ENCODE data around the gene SLC17A2.
A peak's percentile ranks its signal among the peaks of the same experiment; 100 is the strongest.

The SLC17A2 gene

GRCh38 chr6:25874822-25875562 lies 55.5 kb downstream of the SLC17A2 start:
- peaks cover 5% of the 10 kb centered on the region for H3K4me1 ChIP-seq (ENCODE audit: control insufficient read depth, insufficient read depth, low read depth, low read length)
- H2BK12ac ChIP-seq (ENCODE audit: low read length in 2 of 2): no peak overlapping the region
- H3K9me3 ChIP-seq (ENCODE audit: control insufficient read depth, low read length): no peaks in the 10 kb centered on the region
- H2AK5ac ChIP-seq (ENCODE audit: low read length, severe bottlenecking): peak overlapping the region; percentile 72
- H2BK15ac ChIP-seq (ENCODE audit: low read depth, poor library complexity, severe bottlenecking): no peak overlapping the region
- H3K4me3 ChIP-seq (ENCODE audit: insufficient read depth in 1 of 2, low read depth in 1 of 2, low read length in 2 of 2): no peak overlapping the region
- H4K91ac ChIP-seq (ENCODE audit: low read length): no peak overlapping the region
- H2BK5ac ChIP-seq (ENCODE audit: low read depth, low read length, poor library complexity, severe bottlenecking): peak overlapping the region; percentile 80
- H3K27me3 ChIP-seq (ENCODE audit: control insufficient read depth in 1 of 2, insufficient read depth in 1 of 2, low read length in 2 of 2): no peaks in the 10 kb centered on the region
- no peak overlapping the region for H3K9ac ChIP-seq (ENCODE audit: low read length)
- no peak overlapping the region for H3K14ac ChIP-seq (ENCODE audit: low read length in 2 of 2)
- no peak overlapping the region for H2BK120ac ChIP-seq (ENCODE audit: low read depth, low read length)
- H4K8ac ChIP-seq (ENCODE audit: low read length): no peak overlapping the region
- no peak overlapping the region for H3K4ac ChIP-seq (ENCODE audit: low read depth in 1 of 2, low read length in 2 of 2)
- H3K36me3 ChIP-seq (ENCODE audit: control insufficient read depth in 1 of 2, insufficient read depth in 2 of 2, low read depth in 1 of 2, low read length in 2 of 2): no peaks in the 10 kb centered on the region
- no peak for DNase-seq
- no peak overlapping the region for H2AFZ ChIP-seq (ENCODE audit: low read depth, low read length)
- peak overlapping the region; percentile 94 for H3K27ac ChIP-seq (ENCODE audit: low read length, poor library complexity, severe bottlenecking)
- 100% methylated on average over 1 of the region's 3 CpGs for WGBS
- no peak overlapping the region for H3K18ac ChIP-seq (ENCODE audit: low read depth in 1 of 2, low read length in 2 of 2)
- no peak overlapping the region for H3K4me2 ChIP-seq (ENCODE audit: low read length, poor library complexity, severe bottlenecking)
- no peaks in the 10 kb centered on the region for H3K79me1 ChIP-seq (replicated peaks; ENCODE audit: low read length, poor library complexity, severe bottlenecking)
- H3K23ac ChIP-seq (ENCODE audit: low read length in 2 of 2): no peak overlapping the region

- Histone ChIP-seq H3K18ac (ENCODE audit: low read depth in 1 of 2, low read length in 2 of 2) (no peak within 1 kb of the TSS), H2BK120ac (ENCODE audit: low read depth, low read length) (no peak within 1 kb of the TSS), H2AFZ (ENCODE audit: low read depth, low read length) (no peak within 1 kb of the TSS), H2AK5ac (ENCODE audit: low read length, severe bottlenecking) (peak within 1 kb of the TSS; percentile 72), H3K27ac (ENCODE audit: low read length, poor library complexity, severe bottlenecking) (peak within 1 kb of the TSS; percentile 94), H3K9me3 (ENCODE audit: control insufficient read depth, low read length) (no peaks in the 10 kb centered on the region), H3K14ac (ENCODE audit: low read length in 2 of 2) (no peak within 1 kb of the TSS), H3K4me2 (ENCODE audit: low read length, poor library complexity, severe bottlenecking) (peak within 1 kb of the TSS; percentile 33), H3K23ac (ENCODE audit: low read length in 2 of 2) (no peak within 1 kb of the TSS), H3K4me3 (ENCODE audit: insufficient read depth in 1 of 2, low read depth in 1 of 2, low read length in 2 of 2) (no peak within 1 kb of the TSS), H2BK5ac (ENCODE audit: low read depth, low read length, poor library complexity, severe bottlenecking) (peak within 1 kb of the TSS; percentile 80), H3K4ac (ENCODE audit: low read depth in 1 of 2, low read length in 2 of 2) (no peak within 1 kb of the TSS), H3K4me1 (ENCODE audit: control insufficient read depth, insufficient read depth, low read depth, low read length) (peaks cover 5% of the 10 kb centered on the region), H3K9ac (ENCODE audit: low read length) (no peak within 1 kb of the TSS), H3K27me3 (ENCODE audit: control insufficient read depth in 1 of 2, insufficient read depth in 1 of 2, low read length in 2 of 2) (no peaks in the 10 kb centered on the region), H3K79me1 (replicated peaks; ENCODE audit: low read length, poor library complexity, severe bottlenecking) (no peaks in the 10 kb centered on the region), H3K36me3 (ENCODE audit: control insufficient read depth in 1 of 2, insufficient read depth in 2 of 2, low read depth in 1 of 2, low read length in 2 of 2) (no peaks in the 10 kb centered on the region), H2BK12ac (ENCODE audit: low read length in 2 of 2) (no peak within 1 kb of the TSS), H4K91ac (ENCODE audit: low read length) (no peak within 1 kb of the TSS), H4K8ac (ENCODE audit: low read length) (no peak within 1 kb of the TSS), H2BK15ac (ENCODE audit: low read depth, poor library complexity, severe bottlenecking) (no peak within 1 kb of the TSS)
- DNase-seq: no peak
- WGBS: 90% methylated on average over 3 of the region's 3 CpGs
Observed at GRCh38 chr6:25874118-25874517, 56.4 kb downstream of the SLC17A2 start, which contains the start of gene SLC17A3. SLC17A3 (minus strand) TSS chr6:25874243; CDS start chr6:25868387, 5,856 bp downstream.

- Histone ChIP-seq H2AK5ac (ENCODE audit: low read length, severe bottlenecking) (peak overlapping the region; percentile 40), H3K27me3 (ENCODE audit: control insufficient read depth in 1 of 2, insufficient read depth in 1 of 2, low read length in 2 of 2) (no peaks in the 10 kb centered on the region), H3K23ac (ENCODE audit: low read length in 2 of 2) (no peak overlapping the region), H3K14ac (ENCODE audit: low read length in 2 of 2) (no peak overlapping the region), H2BK120ac (ENCODE audit: low read depth, low read length) (no peak overlapping the region), H3K4me1 (ENCODE audit: control insufficient read depth, insufficient read depth, low read depth, low read length) (peaks cover 5% of the 10 kb centered on the region), H2BK12ac (ENCODE audit: low read length in 2 of 2) (no peak overlapping the region), H3K18ac (ENCODE audit: low read depth in 1 of 2, low read length in 2 of 2) (no peak overlapping the region), H3K79me1 (replicated peaks; ENCODE audit: low read length, poor library complexity, severe bottlenecking) (no peaks in the 10 kb centered on the region), H2BK15ac (ENCODE audit: low read depth, poor library complexity, severe bottlenecking) (no peak overlapping the region), H3K4ac (ENCODE audit: low read depth in 1 of 2, low read length in 2 of 2) (no peak overlapping the region), H3K4me3 (ENCODE audit: insufficient read depth in 1 of 2, low read depth in 1 of 2, low read length in 2 of 2) (no peak overlapping the region), H4K8ac (ENCODE audit: low read length) (no peak overlapping the region), H2AFZ (ENCODE audit: low read depth, low read length) (no peak overlapping the region), H3K4me2 (ENCODE audit: low read length, poor library complexity, severe bottlenecking) (no peak overlapping the region), H3K9me3 (ENCODE audit: control insufficient read depth, low read length) (no peaks in the 10 kb centered on the region), H2BK5ac (ENCODE audit: low read depth, low read length, poor library complexity, severe bottlenecking) (no peak overlapping the region), H4K91ac (ENCODE audit: low read length) (no peak overlapping the region), H3K27ac (ENCODE audit: low read length, poor library complexity, severe bottlenecking) (no peak overlapping the region), H3K36me3 (ENCODE audit: control insufficient read depth in 1 of 2, insufficient read depth in 2 of 2, low read depth in 1 of 2, low read length in 2 of 2) (no peaks in the 10 kb centered on the region), H3K9ac (ENCODE audit: low read length) (no peak overlapping the region)
- 100% methylated on average over 1 of the region's 1 CpG for WGBS
- no peak for DNase-seq
Observed at GRCh38 chr6:25872814-25873213, 57.7 kb downstream of the SLC17A2 start.

- 87% methylated on average over 1 of the region's 1 CpG for WGBS
- Histone ChIP-seq H3K14ac (ENCODE audit: low read length in 2 of 2) (no peak overlapping the region), H4K8ac (ENCODE audit: low read length) (no peak overlapping the region), H3K18ac (ENCODE audit: low read depth in 1 of 2, low read length in 2 of 2) (no peak overlapping the region), H3K36me3 (ENCODE audit: control insufficient read depth in 1 of 2, insufficient read depth in 2 of 2, low read depth in 1 of 2, low read length in 2 of 2) (no peaks in the 10 kb centered on the region), H2AK5ac (ENCODE audit: low read length, severe bottlenecking) (no peak overlapping the region), H4K91ac (ENCODE audit: low read length) (no peak overlapping the region), H2BK120ac (ENCODE audit: low read depth, low read length) (no peak overlapping the region), H2BK12ac (ENCODE audit: low read length in 2 of 2) (no peak overlapping the region), H3K9me3 (ENCODE audit: control insufficient read depth, low read length) (no peaks in the 10 kb centered on the region), H3K9ac (ENCODE audit: low read length) (no peak overlapping the region), H3K4me1 (ENCODE audit: control insufficient read depth, insufficient read depth, low read depth, low read length) (peaks cover 2% of the 10 kb centered on the region), H3K4me2 (ENCODE audit: low read length, poor library complexity, severe bottlenecking) (no peak overlapping the region), H2BK5ac (ENCODE audit: low read depth, low read length, poor library complexity, severe bottlenecking) (no peak overlapping the region), H3K4me3 (ENCODE audit: insufficient read depth in 1 of 2, low read depth in 1 of 2, low read length in 2 of 2) (no peak overlapping the region), H3K27me3 (ENCODE audit: control insufficient read depth in 1 of 2, insufficient read depth in 1 of 2, low read length in 2 of 2) (peaks cover 0 to 15% of the 10 kb centered on the region in 2 experiments), H3K23ac (ENCODE audit: low read length in 2 of 2) (no peak overlapping the region), H3K79me1 (replicated peaks; ENCODE audit: low read length, poor library complexity, severe bottlenecking) (no peaks in the 10 kb centered on the region), H2AFZ (ENCODE audit: low read depth, low read length) (no peak overlapping the region), H3K27ac (ENCODE audit: low read length, poor library complexity, severe bottlenecking) (no peak overlapping the region), H2BK15ac (ENCODE audit: low read depth, poor library complexity, severe bottlenecking) (no peak overlapping the region), H3K4ac (ENCODE audit: low read depth in 1 of 2, low read length in 2 of 2) (no peak overlapping the region)
- DNase-seq: no peak
Observed at GRCh38 chr6:25869840-25870239, 60.7 kb downstream of the SLC17A2 start.

Data from mesenchymal stem cell (in vitro differentiated cells and primary cell).